Subcutaneous abdominal adipose tissue (tissue), 5 donors: ENCODE results near the gene C8G.

Experiments
- H3K27ac ChIP-seq: one replicate; pipeline ENCODE4 v1.7.0; 2013; ENCODE audit warnings: low read depth, mild to moderate bottlenecking, inconsistent platforms, low read length, moderate library complexity
- H3K27me3 ChIP-seq, 5 donors: one replicate each; pipeline ENCODE4 v1.7.0; 2013; ENCODE audit warnings: low read length in 5 of 5, inconsistent platforms in 1 of 5; ENCODE audit not compliant: control insufficient read depth in 5 of 5, insufficient read depth in 4 of 5
- H3K36me3 ChIP-seq, 5 donors: one replicate each; pipeline ENCODE4 v1.7.0; 2013; ENCODE audit warnings: low read length in 5 of 5; ENCODE audit not compliant: control insufficient read depth in 5 of 5, insufficient read depth in 5 of 5
- H3K4me1 ChIP-seq, 5 donors: one replicate each; pipeline ENCODE4 v1.7.0; 2013; ENCODE audit warnings: low read length in 5 of 5, mild to moderate bottlenecking in 3 of 5, moderate library complexity in 1 of 5; ENCODE audit not compliant: control insufficient read depth in 5 of 5, insufficient read depth in 5 of 5
- H3K4me3 ChIP-seq, 5 donors: one replicate each; pipeline ENCODE4 v1.7.0; 2013; ENCODE audit warnings: low read length in 5 of 5, low read depth in 1 of 5
- H3K9ac ChIP-seq, 5 donors: one replicate each; pipeline ENCODE4 v1.7.0; 2013; ENCODE audit warnings: low read length in 5 of 5, mild to moderate bottlenecking in 4 of 5, moderate library complexity in 3 of 5
- H3K9me3 ChIP-seq, 5 donors: one replicate each; pipeline ENCODE4 v1.7.0; 2013; ENCODE audit warnings: low read length in 5 of 5; ENCODE audit not compliant: control insufficient read depth in 5 of 5
- donor health status: healthy.
- donor health status: healthy.
- donor health status: healthy.
- donor health status: healthy.
- donor health status: healthy.

The C8G gene

GRCh38 chr9:136940526-136941230 is 4.4 kb upstream of the C8G start:
- peaks cover 0 to 47% (median 39%) of the 10 kb centered on the region in 5 donors for H3K36me3 ChIP-seq
- peak overlapping the region; percentile 30 for H3K27ac ChIP-seq
- no peak overlapping the region for H3K9ac ChIP-seq
- peaks cover 5 to 70% (median 46%) of the 10 kb centered on the region in 5 donors for H3K4me1 ChIP-seq
- no peaks in the 10 kb centered on the region for H3K27me3 ChIP-seq
- no peak overlapping the region for H3K4me3 ChIP-seq
- H3K9me3 ChIP-seq: peaks cover 0 to 3% (median 0%) of the 10 kb centered on the region in 5 donors

- H3K4me1 ChIP-seq: peaks cover 5 to 70% (median 46%) of the 10 kb centered on the region in 5 donors
- peaks cover 0 to 47% (median 39%) of the 10 kb centered on the region in 5 donors for H3K36me3 ChIP-seq
- H3K9me3 ChIP-seq: peaks cover 0 to 3% (median 0%) of the 10 kb centered on the region in 5 donors
- H3K9ac ChIP-seq: no peak overlapping the region
- H3K27me3 ChIP-seq: no peaks in the 10 kb centered on the region
- no peak overlapping the region for H3K4me3 ChIP-seq
- H3K27ac ChIP-seq: no peak overlapping the region
Observed at GRCh38 chr9:136941231-136942111, 3.6 kb upstream of the C8G start.

- no peak overlapping the region for H3K9ac ChIP-seq
- peaks cover 5 to 75% (median 46%) of the 10 kb centered on the region in 5 donors for H3K4me1 ChIP-seq
- H3K27me3 ChIP-seq: no peaks in the 10 kb centered on the region
- H3K27ac ChIP-seq: no peak overlapping the region
- peaks cover 0 to 47% (median 39%) of the 10 kb centered on the region in 5 donors for H3K36me3 ChIP-seq
- H3K4me3 ChIP-seq: no peak overlapping the region
- H3K9me3 ChIP-seq: peaks cover 0 to 2% (median 0%) of the 10 kb centered on the region in 5 donors
Observed at GRCh38 chr9:136942112-136942880, 2.7 kb upstream of the C8G start.

DNA sequence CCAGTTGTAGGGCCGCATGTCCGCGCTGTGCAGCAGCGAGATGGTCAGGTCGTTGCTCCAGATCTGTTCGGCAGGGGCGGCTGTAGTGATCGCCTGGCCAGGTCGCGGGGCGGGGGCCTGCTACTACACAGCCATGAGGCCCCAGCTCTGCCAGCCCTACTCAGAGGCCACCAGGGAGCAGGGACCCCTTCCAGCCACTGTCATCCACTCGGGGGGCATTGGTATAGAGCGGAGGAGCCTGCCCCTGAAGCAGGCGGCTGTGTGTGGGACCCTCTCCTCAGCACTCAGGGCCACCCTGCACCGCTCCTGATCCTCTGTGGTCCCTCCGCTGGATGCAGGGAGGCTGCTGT is 2.2 kb upstream of the C8G start:
- Histone ChIP-seq H3K9me3 (no peaks in the 10 kb centered on the region), H3K9ac (no peak overlapping the region), H3K27ac (no peak overlapping the region), H3K27me3 (no peaks in the 10 kb centered on the region), H3K4me3 (peak overlapping the region in 2 of 5 donors; percentile 73 to 84), H3K36me3 (peaks cover 0 to 45% (median 39%) of the 10 kb centered on the region in 5 donors), H3K4me1 (peaks cover 5 to 75% (median 44%) of the 10 kb centered on the region in 5 donors)

DNA sequence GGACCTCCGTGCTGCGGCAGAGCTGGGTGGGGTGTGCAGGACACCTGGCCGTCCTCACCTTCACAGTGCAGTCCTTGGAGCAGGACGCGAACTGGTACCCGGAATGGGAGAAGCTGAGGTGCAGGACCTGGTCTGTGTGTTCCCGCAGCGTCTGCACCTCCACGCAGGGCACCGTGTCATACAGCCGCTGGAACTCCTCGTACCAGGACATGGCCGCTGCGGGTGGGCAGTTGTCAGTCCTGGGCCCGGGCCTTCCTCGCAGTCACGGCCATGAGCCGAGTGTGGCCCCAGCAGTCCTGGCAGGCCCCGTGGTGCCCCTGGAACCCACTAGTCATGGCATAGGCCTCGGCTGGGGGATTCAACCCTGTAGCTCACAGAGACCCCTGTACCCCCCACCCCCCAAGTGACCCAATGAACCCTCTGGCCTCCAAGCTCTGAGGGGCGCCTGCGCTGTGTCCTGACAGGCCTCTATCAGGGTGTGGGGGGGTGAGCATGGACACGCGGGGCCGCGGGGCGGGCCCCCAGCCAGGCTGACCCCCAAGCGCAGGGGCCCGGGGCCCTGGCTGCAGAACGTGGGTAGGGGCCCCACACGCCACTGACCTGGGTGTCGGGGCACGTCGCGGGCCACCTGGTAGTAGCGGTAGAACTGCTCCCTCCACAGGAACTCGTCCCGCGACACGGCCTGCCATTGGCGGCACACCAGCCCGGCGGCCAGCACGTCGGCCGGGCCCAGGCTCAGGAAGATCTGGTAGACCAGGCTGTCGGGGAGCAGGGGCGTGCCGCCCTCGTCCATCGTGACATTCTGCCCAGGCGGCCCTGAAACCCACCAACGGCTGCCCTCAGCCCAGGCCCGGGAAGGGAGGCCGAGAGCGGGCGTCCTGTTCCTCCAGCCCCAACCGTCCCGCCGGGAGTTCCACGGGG is 1.5 kb upstream of the C8G start:
- no peaks in the 10 kb centered on the region for H3K9me3 ChIP-seq
- no peaks in the 10 kb centered on the region for H3K27me3 ChIP-seq
- peak overlapping the region; percentile 35 to 87 (median 77) for H3K4me3 ChIP-seq
- H3K4me1 ChIP-seq: peaks cover 5 to 73% (median 40%) of the 10 kb centered on the region in 5 donors
- H3K9ac ChIP-seq: peak overlapping the region; percentile 56 to 87 (median 79)
- peak overlapping the region; percentile 77 for H3K27ac ChIP-seq
- peaks cover 0 to 43% (median 39%) of the 10 kb centered on the region in 5 donors for H3K36me3 ChIP-seq

- H3K27me3 ChIP-seq: no peaks in the 10 kb centered on the region
- H3K9ac ChIP-seq: peak overlapping the region in 4 of 5 donors; percentile 69 to 87 (median 82)
- peak overlapping the region; percentile 77 for H3K27ac ChIP-seq
- no peaks in the 10 kb centered on the region for H3K9me3 ChIP-seq
- H3K4me3 ChIP-seq: peak overlapping the region in 4 of 5 donors; percentile 73 to 87 (median 80)
- H3K36me3 ChIP-seq: peaks cover 0 to 41% (median 37%) of the 10 kb centered on the region in 5 donors
- H3K4me1 ChIP-seq: peaks cover 5 to 68% (median 37%) of the 10 kb centered on the region in 5 donors
Observed at GRCh38 chr9:136944212-136944518, 878 bp upstream of the C8G start.

DNA sequence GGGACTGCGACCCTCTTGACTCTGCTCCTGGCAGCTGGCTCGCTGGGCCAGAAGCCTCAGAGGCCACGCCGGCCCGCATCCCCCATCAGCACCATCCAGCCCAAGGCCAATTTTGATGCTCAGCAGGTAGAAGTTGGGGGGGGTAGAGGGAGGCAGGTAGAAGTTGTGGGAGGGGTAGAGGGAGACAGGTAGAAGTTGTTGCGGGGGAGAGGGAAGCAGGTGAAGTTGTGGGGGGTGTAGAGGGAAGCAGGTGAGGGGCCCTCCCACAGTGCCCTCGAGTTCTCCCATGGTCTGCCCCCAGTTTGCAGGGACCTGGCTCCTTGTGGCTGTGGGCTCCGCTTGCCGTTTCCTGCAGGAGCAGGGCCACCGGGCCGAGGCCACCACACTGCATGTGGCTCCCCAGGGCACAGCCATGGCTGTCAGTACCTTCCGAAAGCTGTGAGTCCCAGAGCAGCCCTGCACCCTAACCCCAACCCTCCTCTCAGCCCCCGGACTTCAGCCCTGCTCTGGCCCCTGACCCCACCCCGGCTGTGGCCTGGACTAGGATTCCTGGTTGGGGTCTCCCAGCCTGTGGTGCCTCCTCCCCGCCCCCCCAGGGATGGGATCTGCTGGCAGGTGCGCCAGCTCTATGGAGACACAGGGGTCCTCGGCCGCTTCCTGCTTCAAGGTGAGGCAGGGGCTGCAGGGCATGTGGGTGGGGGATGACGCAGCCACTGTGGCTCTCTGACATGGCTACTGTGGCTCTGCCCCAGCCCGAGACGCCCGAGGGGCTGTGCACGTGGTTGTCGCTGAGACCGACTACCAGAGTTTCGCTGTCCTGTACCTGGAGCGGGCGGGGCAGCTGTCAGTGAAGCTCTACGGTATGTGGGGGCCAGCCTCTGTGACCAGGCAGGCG is 537 bp downstream of the C8G start:
- no peak overlapping the region for H3K9ac ChIP-seq
- peaks cover 2 to 67% (median 33%) of the 10 kb centered on the region in 5 donors for H3K4me1 ChIP-seq
- H3K27me3 ChIP-seq: no peaks in the 10 kb centered on the region
- H3K4me3 ChIP-seq: no peak overlapping the region
- no peak overlapping the region for H3K27ac ChIP-seq
- no peaks in the 10 kb centered on the region for H3K9me3 ChIP-seq
- peaks cover 0 to 27% (median 25%) of the 10 kb centered on the region in 5 donors for H3K36me3 ChIP-seq

- Histone ChIP-seq H3K27me3 (no peaks in the 10 kb centered on the region), H3K4me3 (no peak overlapping the region), H3K36me3 (peaks cover 0 to 18% (median 16%) of the 10 kb centered on the region in 5 donors), H3K27ac (no peak overlapping the region), H3K9ac (no peak overlapping the region), H3K4me1 (peaks cover 2 to 61% (median 32%) of the 10 kb centered on the region in 5 donors), H3K9me3 (no peaks in the 10 kb centered on the region)
Observed at GRCh38 chr9:136946228-136947027, 1.4 kb downstream of the C8G start.
